OCI-LY3 (cell line): ENCODE results near the gene HCK.
"Not testable (repeated sequence)": the region's sequence is repeated elsewhere in the genome, so short reads cannot be mapped to it uniquely, and the experiment has no call there.

Source experiments
- H2AFZ ChIP-seq: fragments of 200-600, 300-600 bp; shearing (Covaris generic); 2 replicates; pipeline ENCODE4 v1.6.0; 2014; ENCODE audit warnings: antibody characterized with exemption, low read depth, low read length
- H3K27ac ChIP-seq: fragments of 200-600, 300-600 bp; sonication (generic); 2 replicates; pipeline ENCODE4 v1.5.1; 2014; ENCODE audit warnings: mild to moderate bottlenecking, low read length, moderate library complexity, mixed read lengths
- H3K27me3 ChIP-seq: fragments of 200-600, 300-600 bp; sonication (generic); 2 replicates; pipeline ENCODE4 v1.6.1; 2014; ENCODE audit warnings: low read depth, low read length, mixed read lengths
- H3K36me3 ChIP-seq: fragments of 200-600, 300-600 bp; sonication (generic); replicated peaks from 2 replicates; pipeline ENCODE3; 2014; ENCODE audit warnings: low read depth, low read length, mixed read lengths
- H3K4me1 ChIP-seq: fragments of 300-600, 200-600 bp; sonication (generic); 2 replicates; pipeline ENCODE4 v1.6.1; 2014; ENCODE audit warnings: low read length, mixed read lengths
- H3K4me2 ChIP-seq: fragments of 200-600, 300-600 bp; sonication (generic); 2 replicates; pipeline ENCODE4 v1.6.1; 2014; ENCODE audit warnings: low read length, mixed read lengths
- H3K4me3 ChIP-seq: fragments of 300-600, 200-600 bp; sonication (generic); 2 replicates; pipeline ENCODE4 v1.5.1; 2014; ENCODE audit warnings: antibody characterized with exemption, mild to moderate bottlenecking, low read length, moderate library complexity
- H3K79me2 ChIP-seq: fragments of 300-600, 200-600 bp; shearing (Covaris generic); 2 replicates; pipeline ENCODE4 v1.6.1; 2014; ENCODE audit warnings: mild to moderate bottlenecking, low read length, mixed read lengths
- H3K9ac ChIP-seq: fragments of 300-600, 200-600 bp; shearing (Covaris generic); 2 replicates; pipeline ENCODE4 v1.6.0; 2014; ENCODE audit warnings: mild to moderate bottlenecking, low read length, moderate library complexity
- H3K9me3 ChIP-seq: fragments of 200-600, 300-600 bp; shearing (Covaris generic); 2 replicates; pipeline ENCODE4 v1.6.1; 2014; ENCODE audit warnings: low read length, mixed read lengths; ENCODE audit not compliant: insufficient read depth
- H4K20me1 ChIP-seq: fragments of 200-600, 300-600 bp; sonication (generic); 2 replicates; pipeline ENCODE4 v1.6.1; 2016; ENCODE audit warnings: low read length, mixed read lengths; ENCODE audit not compliant: insufficient read depth
- EZH2phosphoT487 ChIP-seq: fragments of 200-600 bp; shearing (Covaris generic); IDR thresholded peaks from 2 replicates; pipeline ENCODE4 v1.6.1; 2018; ENCODE audit warnings: antibody characterized with exemption, mixed run types, low read depth
- TF ChIP-seq, protein P1 (sequence below): fragments of 200-600, 300-600 bp; sonication (generic); IDR thresholded peaks from 2 replicates; pipeline ENCODE4 v1.5.1; 2014; ENCODE audit warnings: antibody characterized with exemption, low read length, low read depth

Gene HCK

DNA sequence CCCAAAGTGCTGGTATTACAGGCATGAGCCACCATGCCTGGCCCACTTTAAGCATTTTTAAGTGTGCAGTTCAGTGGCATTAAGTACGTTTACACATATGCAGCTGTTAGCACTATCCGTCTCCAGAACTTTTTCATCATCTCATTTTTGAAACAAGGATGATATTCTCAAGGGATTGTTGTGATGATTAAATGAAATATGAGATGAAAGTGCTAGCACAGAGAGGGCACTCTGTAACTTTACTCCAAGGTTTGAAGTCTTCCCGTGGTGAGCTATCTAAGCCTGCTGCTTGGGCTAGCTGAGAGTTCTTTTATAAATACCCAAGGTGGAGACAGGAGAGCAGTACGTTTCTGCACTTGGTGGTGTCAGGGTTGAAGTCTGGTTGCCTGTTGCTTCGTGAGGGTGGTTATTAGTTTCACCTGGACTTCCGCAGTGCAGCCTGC, 64.1 kb downstream of the HCK start:
- Histone ChIP-seq H4K20me1 (peaks cover 39% of the 10 kb centered on the region), H3K9ac (no peak overlapping the region), H2AFZ (no peak overlapping the region), H3K4me2 (no peak overlapping the region), H3K27me3 (no peaks in the 10 kb centered on the region), H3K36me3 (peaks cover 35% of the 10 kb centered on the region), H3K4me1 (no peaks in the 10 kb centered on the region), H3K4me3 (no peak overlapping the region), H3K27ac (no peak overlapping the region), H3K79me2 (peaks cover 97% of the 10 kb centered on the region), H3K9me3 (no peaks in the 10 kb centered on the region)
- no peak for TF ChIP-seq EZH2phosphoT487
- TF ChIP-seq, protein P1, sequence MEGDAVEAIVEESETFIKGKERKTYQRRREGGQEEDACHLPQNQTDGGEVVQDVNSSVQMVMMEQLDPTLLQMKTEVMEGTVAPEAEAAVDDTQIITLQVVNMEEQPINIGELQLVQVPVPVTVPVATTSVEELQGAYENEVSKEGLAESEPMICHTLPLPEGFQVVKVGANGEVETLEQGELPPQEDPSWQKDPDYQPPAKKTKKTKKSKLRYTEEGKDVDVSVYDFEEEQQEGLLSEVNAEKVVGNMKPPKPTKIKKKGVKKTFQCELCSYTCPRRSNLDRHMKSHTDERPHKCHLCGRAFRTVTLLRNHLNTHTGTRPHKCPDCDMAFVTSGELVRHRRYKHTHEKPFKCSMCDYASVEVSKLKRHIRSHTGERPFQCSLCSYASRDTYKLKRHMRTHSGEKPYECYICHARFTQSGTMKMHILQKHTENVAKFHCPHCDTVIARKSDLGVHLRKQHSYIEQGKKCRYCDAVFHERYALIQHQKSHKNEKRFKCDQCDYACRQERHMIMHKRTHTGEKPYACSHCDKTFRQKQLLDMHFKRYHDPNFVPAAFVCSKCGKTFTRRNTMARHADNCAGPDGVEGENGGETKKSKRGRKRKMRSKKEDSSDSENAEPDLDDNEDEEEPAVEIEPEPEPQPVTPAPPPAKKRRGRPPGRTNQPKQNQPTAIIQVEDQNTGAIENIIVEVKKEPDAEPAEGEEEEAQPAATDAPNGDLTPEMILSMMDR, result no peak

DNA sequence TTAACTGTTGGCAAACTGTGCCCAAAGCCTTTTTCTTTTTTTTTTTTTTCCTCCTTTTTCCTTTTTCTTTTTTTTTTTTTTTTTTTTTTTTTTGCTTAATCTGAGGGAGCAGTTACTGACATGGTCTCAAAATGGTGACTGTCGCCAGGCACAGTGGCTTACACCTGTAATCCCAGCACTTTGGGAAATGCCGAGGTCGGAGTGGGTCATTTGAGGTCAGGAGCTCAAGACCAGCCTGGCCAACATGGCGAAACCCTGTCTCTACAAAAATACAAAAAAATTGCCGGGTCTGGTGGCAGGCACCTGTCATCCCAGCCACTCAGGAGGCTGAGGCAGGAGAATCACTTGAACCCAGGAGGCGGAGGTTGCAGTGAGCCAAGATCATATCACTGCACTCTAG, 64.8 kb downstream of the HCK start:
- not testable (repeated sequence) for H3K27me3 ChIP-seq, H3K4me2 ChIP-seq
- H3K36me3 ChIP-seq, result peaks cover 28% of the 10 kb centered on the region

DNA sequence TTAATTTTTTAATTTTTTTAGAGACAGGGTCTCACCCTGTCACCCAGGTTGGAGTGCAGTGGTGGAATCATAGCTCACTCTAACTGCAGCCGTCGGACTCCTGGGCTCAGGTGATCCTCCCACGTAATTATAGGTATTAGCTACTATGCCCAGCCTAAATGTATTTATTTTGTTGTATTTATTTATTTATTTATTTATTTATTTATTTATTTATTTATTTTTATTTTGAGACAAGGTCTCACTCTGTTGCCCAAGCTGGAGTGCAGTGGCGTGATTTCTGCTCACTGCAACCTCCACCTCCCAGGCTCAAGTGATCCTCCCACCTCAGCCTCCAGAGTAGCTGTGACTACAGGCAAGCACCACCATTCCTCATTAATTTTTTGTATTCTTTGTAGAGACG, 66.4 kb downstream of the HCK start:
- H3K27ac ChIP-seq, H3K27me3 ChIP-seq, H3K4me1 ChIP-seq, H2AFZ ChIP-seq, H3K9me3 ChIP-seq, H3K4me2 ChIP-seq, H3K4me3 ChIP-seq, H3K9ac ChIP-seq: not testable (repeated sequence)
- Histone ChIP-seq H4K20me1 (peaks cover 26% of the 10 kb centered on the region), H3K36me3 (peaks cover 31% of the 10 kb centered on the region), H3K79me2 (peaks cover 74% of the 10 kb centered on the region)

More for the DNA sequence above, 64.8 kb downstream of the HCK start:
- H2AFZ ChIP-seq, H3K9ac ChIP-seq, H3K27ac ChIP-seq, H3K4me1 ChIP-seq, H3K4me3 ChIP-seq, H3K9me3 ChIP-seq: not testable (repeated sequence)
- peaks cover 34% of the 10 kb centered on the region for H4K20me1 ChIP-seq
- peaks cover 90% of the 10 kb centered on the region for H3K79me2 ChIP-seq

DNA sequence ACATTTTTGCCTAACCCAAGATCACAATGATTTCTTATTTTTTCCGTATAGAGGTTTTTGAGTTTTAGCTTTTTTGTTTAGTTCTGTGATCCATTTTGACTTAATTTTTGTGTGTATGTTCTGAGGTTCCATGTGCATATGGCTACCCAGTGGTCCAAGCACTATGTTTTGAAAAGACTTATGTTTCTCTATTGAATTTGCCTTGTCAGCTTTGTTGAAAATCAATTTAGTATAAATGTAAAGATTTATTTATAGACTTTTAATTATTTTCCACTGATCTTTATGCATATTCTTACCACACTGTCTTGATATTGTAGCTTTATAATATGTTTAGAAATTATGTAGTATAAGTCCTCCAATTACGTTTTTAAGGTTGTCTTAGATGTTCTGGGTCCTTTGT, 67.7 kb downstream of the HCK start:
- Histone ChIP-seq H3K9ac (no peak overlapping the region), H3K36me3 (peaks cover 30% of the 10 kb centered on the region), H4K20me1 (peaks cover 19% of the 10 kb centered on the region), H2AFZ (no peak overlapping the region), H3K79me2 (peaks cover 67% of the 10 kb centered on the region), H3K4me2 (no peak overlapping the region), H3K4me1 (no peaks in the 10 kb centered on the region), H3K27ac (no peak overlapping the region), H3K9me3 (no peaks in the 10 kb centered on the region), H3K27me3 (no peaks in the 10 kb centered on the region), H3K4me3 (no peak overlapping the region)
- TF ChIP-seq EZH2phosphoT487, result no peak
- TF ChIP-seq, protein P1, result no peak

DNA sequence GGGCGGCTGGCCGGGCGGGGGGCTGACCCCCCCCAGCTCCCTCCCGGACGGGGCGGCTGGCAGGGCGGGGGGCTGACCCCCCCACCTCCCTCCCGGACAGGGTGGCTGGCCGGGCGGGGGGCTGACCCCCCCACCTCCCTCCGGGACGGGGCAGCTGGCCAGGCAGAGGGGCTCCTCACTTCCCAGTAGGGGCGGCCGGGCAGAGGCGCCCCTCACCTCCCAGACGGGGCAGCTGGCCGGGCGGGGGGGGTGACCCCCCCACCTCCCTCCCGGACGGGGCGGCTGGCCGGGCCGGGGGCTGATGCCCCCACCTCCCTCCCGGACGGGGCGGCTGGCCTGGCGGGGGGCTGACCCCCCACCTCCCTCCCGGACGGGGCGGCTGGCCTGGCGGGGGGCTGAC, 69.9 kb downstream of the HCK start:
- Histone ChIP-seq H4K20me1 (peaks cover 11% of the 10 kb centered on the region; the same call in 1 of the 2 replicates), H3K79me2 (peaks cover 60% of the 10 kb centered on the region), H3K36me3 (peaks cover 22% of the 10 kb centered on the region)
- not testable (repeated sequence) for H2AFZ ChIP-seq, H3K4me1 ChIP-seq, H3K9ac ChIP-seq, H3K27me3 ChIP-seq, H3K9me3 ChIP-seq, H3K4me2 ChIP-seq, H3K4me3 ChIP-seq, H3K27ac ChIP-seq
